Osteoblast (primary cell): ENCODE results near the gene PRKCE. TPM values are rescaled to one million over a fixed set of nuclear protein-coding genes. Genes with fewer than 3 reads are reported as not detected.

Experiments
- DNase-seq: peaks from one replicate; pipeline ENCODE4 v3.0.0; 2011; ENCODE audit warnings: low spot score, mixed read lengths; ENCODE audit not compliant: insufficient read length; ENCODE audit errors: missing footprints
- H2AFZ ChIP-seq: 2 replicates; pipeline ENCODE4 v1.6.0; 2011; ENCODE audit warnings: mild to moderate bottlenecking, low read length
- H3K27ac ChIP-seq: 2 replicates; pipeline ENCODE4 v1.5.1; 2011; ENCODE audit warnings: mild to moderate bottlenecking, low read depth, low read length, moderate library complexity
- H3K27me3 ChIP-seq: 2 replicates; pipeline ENCODE4 v1.6.0; 2012; ENCODE audit warnings: mild to moderate bottlenecking, control low read depth, inconsistent platforms, low read length, moderate library complexity; ENCODE audit not compliant: insufficient read depth
- H3K36me3 ChIP-seq: 2 replicates; pipeline ENCODE4 v1.5.1; 2011; ENCODE audit warnings: mild to moderate bottlenecking, low read length, control low read depth, moderate library complexity; ENCODE audit not compliant: insufficient read depth
- H3K4me1 ChIP-seq: 2 replicates; pipeline ENCODE4 v1.5.1; 2011; ENCODE audit warnings: mild to moderate bottlenecking, low read length, control low read depth, moderate library complexity; ENCODE audit not compliant: insufficient read depth
- H3K4me2 ChIP-seq: 2 replicates; pipeline ENCODE4 v1.6.0; 2011; ENCODE audit warnings: mild to moderate bottlenecking, low read length; ENCODE audit not compliant: insufficient read depth
- H3K4me3 ChIP-seq: fragments of 200-600 bp; sonication (generic); 3 replicates; pipeline ENCODE4 v1.5.1; 2012; ENCODE audit warnings: mild to moderate bottlenecking, low read length, inconsistent platforms; ENCODE audit not compliant: insufficient read depth
- H3K79me2 ChIP-seq: 2 replicates; pipeline ENCODE4 v1.6.0; 2012; ENCODE audit warnings: mild to moderate bottlenecking, low read length, control low read depth, inconsistent platforms; ENCODE audit not compliant: insufficient read depth
- H3K9me3 ChIP-seq: 2 replicates; pipeline ENCODE4 v1.5.1; 2011; ENCODE audit warnings: low read depth, low read length, control low read depth
- H4K20me1 ChIP-seq: 2 replicates; pipeline ENCODE4 v1.6.0; 2012; ENCODE audit warnings: mild to moderate bottlenecking, low read length, control low read depth; ENCODE audit not compliant: insufficient read depth
- CTCF ChIP-seq: IDR thresholded peaks from 2 replicates; pipeline ENCODE4 v1.5.1; 2011; ENCODE audit warnings: mild to moderate bottlenecking, low read depth, low read length, moderate library complexity; ENCODE audit errors: extremely low read depth
- total RNA-seq: library from RNA; depleted of rRNA; stranded (reverse); fragments of >200 nt; gene quantifications from 2 replicates; pipeline ENCODE4 v1.2.3, GENCODE V29; 2012

Gene PRKCE
- total RNA-seq, 1 donor = 22.1 TPM

GRCh38 chr2:46180189-46180588 is 528.7 kb downstream of the PRKCE start:
- Histone ChIP-seq H3K4me1 (peaks cover 20% of the 10 kb centered on the region), H3K79me2 (no peaks in the 10 kb centered on the region), H3K27ac (peak overlapping the region; percentile 95), H3K27me3 (no peaks in the 10 kb centered on the region), H3K9me3 (no peaks in the 10 kb centered on the region), H3K4me2 (no peak overlapping the region), H4K20me1 (no peaks in the 10 kb centered on the region), H3K4me3 (no peak overlapping the region), H3K36me3 (no peaks in the 10 kb centered on the region), H2AFZ (no peak overlapping the region)
- no peak for DNase-seq
- no peak for TF ChIP-seq CTCF

GRCh38 chr2:46181306-46181705 is 529.8 kb downstream of the PRKCE start:
- Histone ChIP-seq H3K4me3 (no peak overlapping the region), H3K27ac (no peak overlapping the region), H3K4me1 (peaks cover 15% of the 10 kb centered on the region), H3K79me2 (no peaks in the 10 kb centered on the region), H2AFZ (no peak overlapping the region), H3K4me2 (no peak overlapping the region), H3K36me3 (no peaks in the 10 kb centered on the region), H3K27me3 (no peaks in the 10 kb centered on the region), H4K20me1 (no peaks in the 10 kb centered on the region), H3K9me3 (no peaks in the 10 kb centered on the region)
- no peak for TF ChIP-seq CTCF
- DNase-seq = no peak

GRCh38 chr2:46181789-46182530 is 530.5 kb downstream of the PRKCE start:
- Histone ChIP-seq H4K20me1 (no peaks in the 10 kb centered on the region), H3K27ac (no peak overlapping the region), H3K27me3 (no peaks in the 10 kb centered on the region), H3K9me3 (no peaks in the 10 kb centered on the region), H3K4me3 (no peak overlapping the region), H2AFZ (no peak overlapping the region), H3K36me3 (no peaks in the 10 kb centered on the region), H3K79me2 (no peaks in the 10 kb centered on the region), H3K4me1 (peaks cover 20% of the 10 kb centered on the region), H3K4me2 (no peak overlapping the region)
- DNase-seq = no peak
- TF ChIP-seq CTCF = no peak

GRCh38 chr2:46183426-46183825 is 532.0 kb downstream of the PRKCE start:
- no peak overlapping the region for H3K4me2 ChIP-seq

More at GRCh38 chr2:46183426-46183825, 532.0 kb downstream of the PRKCE start:
- no peaks in the 10 kb centered on the region for H3K36me3 ChIP-seq
- no peak overlapping the region for H3K27ac ChIP-seq
- TF ChIP-seq CTCF = no peak
- no peaks in the 10 kb centered on the region for H3K9me3 ChIP-seq
- no peak overlapping the region for H2AFZ ChIP-seq
- H3K79me2 ChIP-seq = no peaks in the 10 kb centered on the region
- no peak for DNase-seq
- no peak overlapping the region for H3K4me3 ChIP-seq
- H3K4me1 ChIP-seq = peaks cover 33% of the 10 kb centered on the region
- no peaks in the 10 kb centered on the region for H3K27me3 ChIP-seq
- H4K20me1 ChIP-seq = no peaks in the 10 kb centered on the region
